IMR-90 (cell line): ENCODE measurements around the gene CCDC146. TPM values are rescaled to one million over a fixed set of nuclear protein-coding genes. Genes with fewer than 3 reads are reported as not detected.

Experiments
- ATAC-seq: fragments of 200-7000 bp; cut with Tn5 transposase; 2 replicates; pipeline ENCODE4 v1.9.1; 2020; ENCODE audit warnings: low read depth, mild to moderate bottlenecking, moderate library complexity
- BruUV-seq: library from RNA; stranded (reverse); fragments of 400-500 nt; replicated peaks from 2 replicates; lab custom pipeline; 2021; lab: Mats Ljungman, UMichigan
- CTCF ChIA-PET: fragments of 300-600 bp; formaldehyde crosslinking; extraction: SDS; loops from one replicate; lab custom pipeline; 2021; ENCODE audit warnings: antibody characterized with exemption; lab: Yijun Ruan, JAX
- POLR2A ChIA-PET: fragments of 300-600 bp; sonication (Branson Sonifier 250); formaldehyde crosslinking; loops from one replicate; lab custom pipeline; 2022; ENCODE audit warnings: antibody characterized with exemption; ENCODE audit not compliant: unreplicated experiment; lab: Charles Lee
- DNase-seq: peaks from one replicate; pipeline ENCODE4 v3.0.0; 2013
- H2AFZ ChIP-seq: replicated peaks from 2 replicates; pipeline ENCODE3; 2013; ENCODE audit warnings: low read length, mild to moderate bottlenecking; ENCODE audit not compliant: poor library complexity
- H2AK5ac ChIP-seq: 2 replicates; pipeline ENCODE4 v1.6.1; 2013; ENCODE audit warnings: low read depth, low read length, inconsistent platforms
- H2AK9ac ChIP-seq: replicated peaks from 2 replicates; pipeline ENCODE3; 2013; ENCODE audit warnings: mild to moderate bottlenecking, low read depth, low read length, moderate library complexity; ENCODE audit not compliant: poor library complexity
- H2BK120ac ChIP-seq: 2 replicates; pipeline ENCODE4 v1.6.1; 2013; ENCODE audit warnings: low read depth, low read length, inconsistent platforms
- H2BK15ac ChIP-seq: 3 replicates; pipeline ENCODE4 v1.6.1; 2013; ENCODE audit warnings: low read depth, low read length, inconsistent platforms
- H2BK20ac ChIP-seq: 2 replicates; pipeline ENCODE4 v1.6.1; 2013; ENCODE audit warnings: low read depth, mild to moderate bottlenecking, inconsistent platforms, low read length, moderate library complexity
- H2BK5ac ChIP-seq: 2 replicates; pipeline ENCODE4 v1.6.1; 2013; ENCODE audit warnings: mild to moderate bottlenecking, low read depth, low read length, inconsistent platforms; ENCODE audit not compliant: poor library complexity, severe bottlenecking
- H3K14ac ChIP-seq: replicated peaks from 2 replicates; pipeline ENCODE4 v1.6.1; 2013; ENCODE audit warnings: low read depth, low read length, inconsistent platforms
- H3K18ac ChIP-seq: 2 replicates; pipeline ENCODE4 v1.6.1; 2013; ENCODE audit warnings: low read depth, low read length, control low read depth
- H3K23ac ChIP-seq: 2 replicates; pipeline ENCODE4 v1.6.1; 2013; ENCODE audit warnings: low read depth, low read length, inconsistent platforms
- H3K27ac ChIP-seq: 2 replicates; pipeline ENCODE4 v1.5.1; 2013; ENCODE audit warnings: mild to moderate bottlenecking, control low read depth, low read length; ENCODE audit not compliant: insufficient read depth
- H3K27me3 ChIP-seq: 2 replicates; pipeline ENCODE4 v1.6.1; 2013; ENCODE audit warnings: low read length; ENCODE audit not compliant: control insufficient read depth, insufficient read depth
- H3K36me3 ChIP-seq: 2 replicates; pipeline ENCODE4 v1.6.1; 2013; ENCODE audit warnings: low read length, mixed read lengths; ENCODE audit not compliant: control insufficient read depth, insufficient read depth
- H3K4ac ChIP-seq: 2 replicates; pipeline ENCODE4 v1.6.1; 2013; ENCODE audit warnings: low read depth, low read length, inconsistent platforms
- H3K4me1 ChIP-seq: 2 replicates; pipeline ENCODE4 v1.6.1; 2013; ENCODE audit warnings: low read length, mixed read lengths; ENCODE audit not compliant: control insufficient read depth, insufficient read depth
- H3K4me2 ChIP-seq: 2 replicates; pipeline ENCODE4 v1.6.1; 2013; ENCODE audit warnings: low read depth, mild to moderate bottlenecking, control low read depth, low read length, moderate library complexity
- H3K4me3 ChIP-seq: 2 replicates; pipeline ENCODE4 v1.5.1; 2013; ENCODE audit warnings: low read depth, mild to moderate bottlenecking, control low read depth, low read length, moderate library complexity; ENCODE audit not compliant: insufficient read depth
- H3K56ac ChIP-seq: 2 replicates; pipeline ENCODE4 v1.6.1; 2013; ENCODE audit warnings: low read length, inconsistent platforms; ENCODE audit not compliant: insufficient read depth; ENCODE audit errors: extremely low read depth
- H3K79me1 ChIP-seq, 2 experiments: 2 replicates each; pipeline ENCODE4 v1.6.1; 2013; ENCODE audit warnings: low read length in 2 of 2, inconsistent platforms in 1 of 2, low read depth in 1 of 2
- H3K9ac ChIP-seq: 2 replicates; pipeline ENCODE4 v1.6.1; 2013; ENCODE audit warnings: low read depth, low read length, control low read depth
- H3K9me1 ChIP-seq: 2 replicates; pipeline ENCODE4 v1.6.1; 2013; ENCODE audit warnings: low read length, inconsistent platforms; ENCODE audit not compliant: insufficient read depth
- H3K9me3 ChIP-seq: 2 replicates; pipeline ENCODE4 v1.6.1; 2013; ENCODE audit warnings: low read length; ENCODE audit not compliant: control insufficient read depth, insufficient read depth
- H4K20me1 ChIP-seq: 2 replicates; pipeline ENCODE4 v1.6.1; 2013; ENCODE audit warnings: low read length, inconsistent platforms; ENCODE audit not compliant: insufficient read depth
- H4K5ac ChIP-seq: 2 replicates; pipeline ENCODE4 v1.6.1; 2013; ENCODE audit warnings: mild to moderate bottlenecking, low read depth, low read length, control low read depth
- H4K8ac ChIP-seq, 2 experiments: 2 replicates each; pipeline ENCODE4 v1.6.1; 2013; ENCODE audit warnings: low read depth in 2 of 2, low read length in 2 of 2, control low read depth in 1 of 2, inconsistent platforms in 1 of 2
- H4K91ac ChIP-seq: 2 replicates; pipeline ENCODE4 v1.6.1; 2013; ENCODE audit warnings: low read depth, low read length, inconsistent platforms; ENCODE audit not compliant: insufficient read depth
- BHLHE40 ChIP-seq: fragments of 150-350 bp; IDR thresholded peaks from 2 replicates; pipeline ENCODE4 v1.6.1; 2016; ENCODE audit warnings: mild to moderate bottlenecking, low read depth, low read length
- CEBPB ChIP-seq: IDR thresholded peaks from 2 replicates; pipeline ENCODE4 v1.6.1; 2012; ENCODE audit warnings: low read depth, low read length, improper control_type of control experiment
- CHD1 ChIP-seq: IDR thresholded peaks from 2 replicates; pipeline ENCODE4 v1.6.1; 2012; ENCODE audit warnings: low read depth, low read length, improper control_type of control experiment
- FOS ChIP-seq: fragments of 150-350 bp; IDR thresholded peaks from 2 replicates; pipeline ENCODE4 v1.6.1; 2016; ENCODE audit warnings: low read depth, low read length
- MAFK ChIP-seq: IDR thresholded peaks from 2 replicates; pipeline ENCODE4 v1.6.1; 2012; ENCODE audit warnings: low read depth, low read length, improper control_type of control experiment
- MAZ ChIP-seq: IDR thresholded peaks from 2 replicates; pipeline ENCODE4 v1.6.1; 2012; ENCODE audit warnings: low read depth, mild to moderate bottlenecking, low read length, improper control_type of control experiment, moderate library complexity, borderline replicate concordance
- MXI1 ChIP-seq: IDR thresholded peaks from 2 replicates; pipeline ENCODE4 v1.6.1; 2012; ENCODE audit warnings: low read depth, mild to moderate bottlenecking, low read length, moderate library complexity, borderline replicate concordance
- NFE2L2 ChIP-seq: fragments of 150-350 bp; IDR thresholded peaks from 2 replicates; pipeline ENCODE4 v1.6.1; 2016; ENCODE audit warnings: low read depth, mild to moderate bottlenecking, low read length
- POLR2A ChIP-seq: IDR thresholded peaks from 2 replicates; pipeline ENCODE4 v1.6.1; 2012; ENCODE audit warnings: mild to moderate bottlenecking, low read depth, low read length
- RAD21 ChIP-seq: IDR thresholded peaks from 2 replicates; pipeline ENCODE4 v1.6.1; 2012; ENCODE audit warnings: low read length, improper control_type of control experiment
- RFX5 ChIP-seq: IDR thresholded peaks from 2 replicates; pipeline ENCODE4 v1.8.0; 2012; ENCODE audit warnings: low read depth, mild to moderate bottlenecking, low read length, moderate library complexity
- SMC3 ChIP-seq: fragments of 150-350 bp; IDR thresholded peaks from 2 replicates; pipeline ENCODE4 v1.6.1; 2016; ENCODE audit warnings: low read depth, mild to moderate bottlenecking, antibody characterized with exemption, low read length, moderate library complexity
- WGBS, 2 experiments: methylation state at CpG; one replicate each; pipeline versions ENCODE4 v1.1.5 to v1.1.7; 2013; ENCODE audit warnings: missing lambda C conversion rate in 2 of 2; ENCODE audit not compliant: insufficient read length in 1 of 2; ENCODE audit errors: extremely low coverage in 2 of 2; 5-methylcytosine and 5-hydroxymethylcytosine counted together
- dilution Hi-C: fragments of 300-500 bp; cut with HindIII; formaldehyde crosslinking; loops from one replicate; pipeline ENCODE4 v1.14.3; 2018; ENCODE audit warnings: low sequenced_read_pairs; ENCODE audit not compliant: unreplicated experiment
- in situ Hi-C: fragments of 300-500 bp; cut with MboI; formaldehyde crosslinking; loops from 3 replicates; pipeline ENCODE4 v1.14.3; 2019; ENCODE audit warnings: low sequenced_read_pairs, inconsistent platforms, mixed read lengths
- intact Hi-C: fragments of 100-400 bp; cut with micrococcal nuclease; formaldehyde crosslinking; loops from 2 replicates; pipeline ENCODE4 v1.10.0; 2022
- polyA plus RNA-seq, 3 experiments: library from polyadenylated mRNA; depleted of rRNA; stranded (reverse); fragments of >200 nt; gene quantifications; 2 replicates each; pipeline ENCODE4 v1.2.3, GENCODE V29; 2012; ENCODE audit warnings: low replicate concordance in 1 of 3
- total RNA-seq: library from RNA; depleted of rRNA; stranded (reverse); fragments of >200 nt; gene quantifications from 2 replicates; pipeline ENCODE4 v1.2.3, GENCODE V29; 2012
- TF ChIP-seq, protein P1 (sequence below): fragments of 150-350 bp; IDR thresholded peaks from 2 replicates; pipeline ENCODE4 v1.6.1; 2016; ENCODE audit warnings: low read depth, mild to moderate bottlenecking, low read length, moderate library complexity, borderline replicate concordance
- TF ChIP-seq, protein P2 (sequence below): conservative IDR thresholded peaks from 2 replicates; pipeline ENCODE4 v1.5.1; 2012; ENCODE audit warnings: mild to moderate bottlenecking, low read depth, low read length, improper control_type of control experiment
- TF ChIP-seq, protein P3 (sequence below): fragments of 150-350 bp; IDR thresholded peaks from 2 replicates; pipeline ENCODE4 v1.6.1; 2017; ENCODE audit warnings: mild to moderate bottlenecking, antibody characterized with exemption, low read length, low read depth

The CCDC146 gene
- total and polyA plus RNA-seq, 2 of the 4 experiments (the other 2 are of a cell fraction): 0.54 to 1.7 TPM

DNA sequence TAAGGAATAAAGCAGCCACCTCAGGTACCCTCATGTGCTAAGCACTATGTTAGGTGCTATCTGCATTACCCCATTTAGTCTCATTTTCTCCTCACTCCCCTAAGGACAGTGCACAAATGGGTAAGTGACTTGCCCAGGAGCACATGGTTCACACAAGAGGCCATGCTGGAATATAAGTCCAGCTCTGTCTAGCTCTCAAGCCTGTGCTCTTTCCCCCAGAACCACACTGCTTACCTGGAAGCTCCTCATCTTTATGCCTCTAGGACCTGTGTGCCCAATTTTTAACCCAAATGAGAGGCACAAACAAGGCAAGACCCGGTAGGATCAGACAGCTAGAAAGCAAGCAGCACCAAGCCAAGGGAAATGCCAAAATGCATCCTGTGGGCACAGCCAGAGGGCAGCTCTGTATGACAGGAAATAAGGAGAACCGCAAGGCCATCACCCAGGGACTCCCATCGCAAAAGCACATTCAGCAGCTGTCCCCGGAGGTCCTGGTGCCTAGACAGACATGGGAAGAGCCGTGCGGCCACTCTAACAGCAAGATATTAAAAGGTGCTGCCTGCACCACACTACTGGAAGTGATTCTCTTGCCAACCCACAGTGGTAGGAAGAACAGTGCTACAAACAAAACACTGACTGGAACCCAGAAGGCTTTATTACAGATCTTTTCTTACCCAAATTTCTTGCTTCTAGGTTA, 205.7 kb downstream of the CCDC146 start:
- Histone ChIP-seq H3K4me3 (no peak overlapping the region), H4K20me1 (no peaks in the 10 kb centered on the region), H2BK120ac (peak overlapping the region; percentile 61), H2BK20ac (peak overlapping the region; percentile 81), H2BK15ac (peak overlapping the region; percentile 85), H4K91ac (peak overlapping the region; percentile 69), H3K79me1 (0 out of 4 replicates have a peak, but pooled peaks cover 0 to 4% of the 10 kb centered on the region in 2 experiments), H3K36me3 (no peaks in the 10 kb centered on the region), H3K14ac (peak overlapping the region; percentile 84), H3K9me1 (peaks cover 26% of the 10 kb centered on the region), H3K4me1 (peaks cover 29% of the 10 kb centered on the region), H3K4me2 (no peak overlapping the region), H4K5ac (peak overlapping the region; percentile 88), H3K9me3 (no peaks in the 10 kb centered on the region), H2BK5ac (peak overlapping the region; percentile 86), H4K8ac (peak overlapping the region; percentile 59 to 70), H3K4ac (peak overlapping the region; percentile 88), H3K18ac (peak overlapping the region; percentile 77), H3K23ac (peak overlapping the region; percentile 30), H3K56ac (peak overlapping the region; percentile 19; the same call in 1 of the 2 replicates), H3K27me3 (no peaks in the 10 kb centered on the region), H3K9ac (peak overlapping the region; percentile 39), H2AK9ac (no peak overlapping the region), H3K27ac (peak overlapping the region; percentile 29), H2AFZ (peak overlapping the region; percentile 52), H2AK5ac (peak overlapping the region; percentile 69)
- ChIA-PET CTCF (interaction anchor here (0.7 to 1.8 kb wide), 2 partner anchors 81 to 264 kb away, joined by 3 to 6 read pairs; no protein-coding TSS in a partner anchor), POLR2A (interaction anchor here (0.7 kb wide), 1 partner anchor 84 kb away, joined by 10 read pairs; no protein-coding TSS in a partner anchor)
- intact Hi-C loops (no loop called here), dilution Hi-C loops (no loop called here), in situ Hi-C loops (loop anchor here (5.0 kb wide), 1 partner anchor 81 kb away; no protein-coding TSS in a partner anchor)
- no TSS peak for BruUV-seq
- ATAC-seq (no peak), DNase-seq (no peak)
- 83% methylated on average over 6 of the region's 6 CpGs; no CpG with 5 or more reads in 1 of the 2 experiments for WGBS, 2 experiments
- TF ChIP-seq FOS (no peak), POLR2A (no peak), CEBPB (no peak), CHD1 (no peak), SMC3 (no peak), NFE2L2 (no peak), MXI1 (no peak), BHLHE40 (no peak), RAD21 (no peak), MAZ (no peak), RFX5 (no peak), MAFK (no peak)
- TF ChIP-seq, protein P1, sequence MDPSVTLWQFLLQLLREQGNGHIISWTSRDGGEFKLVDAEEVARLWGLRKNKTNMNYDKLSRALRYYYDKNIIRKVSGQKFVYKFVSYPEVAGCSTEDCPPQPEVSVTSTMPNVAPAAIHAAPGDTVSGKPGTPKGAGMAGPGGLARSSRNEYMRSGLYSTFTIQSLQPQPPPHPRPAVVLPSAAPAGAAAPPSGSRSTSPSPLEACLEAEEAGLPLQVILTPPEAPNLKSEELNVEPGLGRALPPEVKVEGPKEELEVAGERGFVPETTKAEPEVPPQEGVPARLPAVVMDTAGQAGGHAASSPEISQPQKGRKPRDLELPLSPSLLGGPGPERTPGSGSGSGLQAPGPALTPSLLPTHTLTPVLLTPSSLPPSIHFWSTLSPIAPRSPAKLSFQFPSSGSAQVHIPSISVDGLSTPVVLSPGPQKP: no peak
- TF ChIP-seq, protein P2, sequence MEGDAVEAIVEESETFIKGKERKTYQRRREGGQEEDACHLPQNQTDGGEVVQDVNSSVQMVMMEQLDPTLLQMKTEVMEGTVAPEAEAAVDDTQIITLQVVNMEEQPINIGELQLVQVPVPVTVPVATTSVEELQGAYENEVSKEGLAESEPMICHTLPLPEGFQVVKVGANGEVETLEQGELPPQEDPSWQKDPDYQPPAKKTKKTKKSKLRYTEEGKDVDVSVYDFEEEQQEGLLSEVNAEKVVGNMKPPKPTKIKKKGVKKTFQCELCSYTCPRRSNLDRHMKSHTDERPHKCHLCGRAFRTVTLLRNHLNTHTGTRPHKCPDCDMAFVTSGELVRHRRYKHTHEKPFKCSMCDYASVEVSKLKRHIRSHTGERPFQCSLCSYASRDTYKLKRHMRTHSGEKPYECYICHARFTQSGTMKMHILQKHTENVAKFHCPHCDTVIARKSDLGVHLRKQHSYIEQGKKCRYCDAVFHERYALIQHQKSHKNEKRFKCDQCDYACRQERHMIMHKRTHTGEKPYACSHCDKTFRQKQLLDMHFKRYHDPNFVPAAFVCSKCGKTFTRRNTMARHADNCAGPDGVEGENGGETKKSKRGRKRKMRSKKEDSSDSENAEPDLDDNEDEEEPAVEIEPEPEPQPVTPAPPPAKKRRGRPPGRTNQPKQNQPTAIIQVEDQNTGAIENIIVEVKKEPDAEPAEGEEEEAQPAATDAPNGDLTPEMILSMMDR: no peak
- TF ChIP-seq, protein P3, sequence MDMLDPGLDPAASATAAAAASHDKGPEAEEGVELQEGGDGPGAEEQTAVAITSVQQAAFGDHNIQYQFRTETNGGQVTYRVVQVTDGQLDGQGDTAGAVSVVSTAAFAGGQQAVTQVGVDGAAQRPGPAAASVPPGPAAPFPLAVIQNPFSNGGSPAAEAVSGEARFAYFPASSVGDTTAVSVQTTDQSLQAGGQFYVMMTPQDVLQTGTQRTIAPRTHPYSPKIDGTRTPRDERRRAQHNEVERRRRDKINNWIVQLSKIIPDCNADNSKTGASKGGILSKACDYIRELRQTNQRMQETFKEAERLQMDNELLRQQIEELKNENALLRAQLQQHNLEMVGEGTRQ: no peak
